Endothelial cell of umbilical vein (primary cell): ENCODE measurements around the gene ZNF804B. TPM values are rescaled to one million over a fixed set of nuclear protein-coding genes. Genes with fewer than 3 reads are reported as not detected.

Experiments used
- BruUV-seq: library from RNA; stranded (reverse); fragments of 400-500 nt; replicated peaks from 2 replicates; lab custom pipeline; 2021; lab: Mats Ljungman, UMichigan
- CTCF ChIA-PET: fragments of 300-600, 350-600 bp; sonication (Branson Sonifier 250); formaldehyde crosslinking; loops from one replicate; lab custom pipeline; 2021; ENCODE audit warnings: antibody characterized with exemption, inconsistent platforms; lab: Charles Lee
- POLR2A ChIA-PET: fragments of 300-600, 350-600 bp; sonication (Branson Sonifier 250); formaldehyde crosslinking; loops from one replicate; lab custom pipeline; 2021; ENCODE audit warnings: antibody characterized with exemption, inconsistent platforms; lab: Charles Lee
- DNase-seq: peaks from one replicate; pipeline ENCODE4 v3.0.0-alpha.2; 2011; ENCODE audit warnings: low read depth, low spot score
- FAIRE-seq: peaks from 2 replicates; lab custom pipeline; 2011; peaks lifted over from hg19 to GRCh38; lab: Jason Lieb, UNC
- H2AFZ ChIP-seq: 2 replicates; pipeline ENCODE4 v1.6.0; 2012; ENCODE audit warnings: low read depth, low read length, control low read depth, inconsistent platforms
- H3K27ac ChIP-seq: 2 replicates; pipeline ENCODE4 v1.5.1; 2011; ENCODE audit warnings: low read depth, mild to moderate bottlenecking, control low read depth, low read length, moderate library complexity; ENCODE audit not compliant: insufficient read depth
- H3K27me3 ChIP-seq, 2 experiments: 2 replicates each; pipeline versions ENCODE4 v1.6.0 to v1.6.1; 2011; ENCODE audit warnings: low read length in 2 of 2, mixed read lengths in 1 of 2; ENCODE audit not compliant: control insufficient read depth in 2 of 2, insufficient read depth in 2 of 2
- H3K36me3 ChIP-seq, 2 experiments: 2 replicates in 1 of 2; 3 replicates in 1 of 2; pipeline ENCODE4 v1.5.1; 2011; ENCODE audit warnings: low read length in 2 of 2, mild to moderate bottlenecking in 1 of 2, moderate library complexity in 1 of 2; ENCODE audit not compliant: control insufficient read depth in 2 of 2, insufficient read depth in 2 of 2; ENCODE audit errors: extremely low read depth in 1 of 2
- H3K4me1 ChIP-seq: 3 replicates; pipeline ENCODE4 v1.5.1; 2011; ENCODE audit warnings: mild to moderate bottlenecking, low read length; ENCODE audit not compliant: control insufficient read depth, insufficient read depth; ENCODE audit errors: extremely low read depth
- H3K4me2 ChIP-seq: 2 replicates; pipeline ENCODE4 v1.6.1; 2011; ENCODE audit warnings: low read length, control low read depth, mixed read lengths; ENCODE audit not compliant: insufficient read depth
- H3K4me3 ChIP-seq, 3 experiments: fragments of 200-600 bp in 1 of 3; sonication (generic), shearing (Covaris generic) in 1 of 3; replicated peaks in 1 of 3; 2 replicates each; pipeline ENCODE4 v1.5.1; 2011 to 2016; ENCODE audit warnings: control low read depth in 3 of 3, low read length in 3 of 3, mild to moderate bottlenecking in 2 of 3, inconsistent platforms in 1 of 3, low read depth in 1 of 3, moderate library complexity in 1 of 3; ENCODE audit not compliant: insufficient read depth in 1 of 3
- H3K79me2 ChIP-seq: 2 replicates; pipeline ENCODE4 v1.6.0; 2012; ENCODE audit warnings: low read length, inconsistent platforms; ENCODE audit not compliant: control insufficient read depth, insufficient read depth
- H3K9ac ChIP-seq: replicated peaks from 2 replicates; pipeline ENCODE3; 2011; ENCODE audit warnings: low read length, control low read depth; ENCODE audit not compliant: insufficient read depth; ENCODE audit errors: extremely low read depth
- H3K9me1 ChIP-seq: replicated peaks from 3 replicates; pipeline ENCODE4 v1.6.0; 2011; ENCODE audit warnings: mild to moderate bottlenecking, low read length; ENCODE audit not compliant: control insufficient read depth, insufficient read depth; ENCODE audit errors: extremely low read depth
- H3K9me3 ChIP-seq: replicated peaks from 2 replicates; pipeline ENCODE4 v1.5.1; 2012; ENCODE audit warnings: low read length, inconsistent platforms; ENCODE audit not compliant: control insufficient read depth, insufficient read depth
- H4K20me1 ChIP-seq: replicated peaks from 2 replicates; pipeline ENCODE3; 2011; ENCODE audit warnings: mild to moderate bottlenecking, low read length; ENCODE audit not compliant: control insufficient read depth, insufficient read depth; ENCODE audit errors: extremely low read depth
- CTCF ChIP-seq, 2 donors: IDR thresholded peaks; 1 replicate in 1 of 2; 2 replicates in 1 of 2; pipeline ENCODE4 v1.5.1; 2011; ENCODE audit warnings: low read length in 2 of 2, mild to moderate bottlenecking in 2 of 2, moderate library complexity in 2 of 2, control low read depth in 1 of 2, inconsistent platforms in 1 of 2, low read depth in 1 of 2; ENCODE audit not compliant: insufficient read depth in 1 of 2; ENCODE audit errors: extremely low read depth in 1 of 2
- EZH2 ChIP-seq: IDR thresholded peaks from 2 replicates; pipeline ENCODE4 v1.6.1; 2012; ENCODE audit warnings: borderline replicate concordance, low read depth, mild to moderate bottlenecking, moderate library complexity, low read length, inconsistent platforms; ENCODE audit not compliant: severe bottlenecking
- FOS ChIP-seq: IDR thresholded peaks from 2 replicates; pipeline ENCODE4 v1.6.1; 2011; ENCODE audit warnings: mild to moderate bottlenecking, low read length, moderate library complexity, borderline replicate concordance; ENCODE audit not compliant: insufficient read depth
- GATA2 ChIP-seq: IDR thresholded peaks from 2 replicates; pipeline ENCODE4 v1.7.0; 2011; ENCODE audit warnings: low read depth, mild to moderate bottlenecking, moderate library complexity, mixed read lengths, low read length; ENCODE audit not compliant: insufficient read length, insufficient read depth
- JUN ChIP-seq: IDR thresholded peaks from 2 replicates; pipeline ENCODE4 v1.6.1; 2011; ENCODE audit warnings: borderline replicate concordance, low read depth; ENCODE audit not compliant: insufficient read length, insufficient read depth
- MYC ChIP-seq: IDR thresholded peaks from one replicate; pipeline ENCODE4 v1.6.1; 2011; ENCODE audit warnings: mild to moderate bottlenecking, low read depth, low read length
- POLR2A ChIP-seq: IDR thresholded peaks from 2 replicates; pipeline ENCODE4 v1.6.1; 2012; ENCODE audit warnings: low read depth, mild to moderate bottlenecking, control low read depth, low read length
- POLR2AphosphoS5 ChIP-seq: IDR thresholded peaks from 2 replicates; pipeline ENCODE4 v1.6.1; 2012; ENCODE audit warnings: low read depth, mild to moderate bottlenecking, control low read depth, low read length, moderate library complexity; ENCODE audit not compliant: insufficient read depth
- dilution Hi-C: fragments of 300-500 bp; cut with MboI; formaldehyde crosslinking; loops from one replicate; pipeline ENCODE4 v1.15.0; 2019; ENCODE audit warnings: low sequenced_read_pairs; ENCODE audit not compliant: extremely low pct_ligation_motif_present
- intact Hi-C: fragments of 100-400 bp; cut with micrococcal nuclease; formaldehyde crosslinking; loops from one replicate; pipeline ENCODE4 v1.10.0; 2022
- polyA plus RNA-seq, 4 experiments: library from polyadenylated mRNA; depleted of rRNA in 3 of 4; stranded (reverse) in 3 of 4; unstranded in 1 of 4; fragments of >200 nt; gene quantifications; 2 replicates each; pipeline versions ENCODE4 v1.2.1 to v1.2.3, GENCODE V29; 2011 to 2012; ENCODE audit warnings: missing spikeins in 1 of 4
- total RNA-seq: library from RNA; stranded (reverse); gene quantifications from 2 replicates; pipeline ENCODE4 v1.2.3, GENCODE V29; 2021
- TF ChIP-seq, protein P1 (sequence below): IDR thresholded peaks from 2 replicates; pipeline ENCODE4 v1.6.1; 2011; ENCODE audit not compliant: insufficient read depth, insufficient read length

ZNF804B gene
- total and polyA plus RNA-seq, 2 donors (not counting 3 experiments of a cell fraction or from before 2014, with no cell fraction given) = not detected

DNA sequence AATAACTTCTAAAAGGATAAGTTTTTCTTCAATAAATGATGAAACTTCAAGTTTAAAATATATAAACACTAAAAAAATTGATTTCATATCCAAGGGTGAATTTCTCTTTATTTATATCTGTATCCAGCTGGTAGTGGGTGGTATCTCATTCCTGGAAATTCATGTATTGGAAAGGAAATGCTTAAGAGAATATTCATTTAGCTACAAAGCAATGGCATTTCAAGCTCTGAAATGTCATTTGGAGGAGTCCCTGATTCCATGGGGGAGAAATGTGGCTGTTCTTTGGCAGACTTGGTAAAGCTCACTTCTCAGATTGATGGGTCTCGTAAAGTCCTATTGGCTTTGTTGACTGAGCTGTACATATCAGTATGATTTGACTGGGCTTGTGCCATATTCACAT, 192.3 kb downstream of the ZNF804B start:
- CTCF ChIA-PET = no interaction called here
- no TSS peak for BruUV-seq

More for the DNA sequence above, 192.3 kb downstream of the ZNF804B start:
- no peaks in the 10 kb centered on the region for H3K79me2 ChIP-seq
- H3K27ac ChIP-seq = no peak overlapping the region
- TF ChIP-seq MYC (no peak), CTCF (IDR thresholded peaks at IDR 0.05; ENCODE audit: extremely low read depth in 1 of 2, insufficient read depth in 1 of 2, low read depth in 1 of 2, low read length in 2 of 2) (no peak), POLR2A (no peak), FOS (no peak), POLR2AphosphoS5 (no peak), GATA2 (no peak), JUN (no peak), EZH2 (no peak)
- TF ChIP-seq, protein P1, sequence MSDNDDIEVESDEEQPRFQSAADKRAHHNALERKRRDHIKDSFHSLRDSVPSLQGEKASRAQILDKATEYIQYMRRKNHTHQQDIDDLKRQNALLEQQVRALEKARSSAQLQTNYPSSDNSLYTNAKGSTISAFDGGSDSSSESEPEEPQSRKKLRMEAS = no peak
- no peak overlapping the region for H3K4me3 ChIP-seq
- intact Hi-C loops = no loop called here
- no peak overlapping the region for H3K4me2 ChIP-seq
- DNase-seq = no peak
- H3K9ac ChIP-seq = no peak overlapping the region
- H3K4me1 ChIP-seq = no peaks in the 10 kb centered on the region
- no peaks in the 10 kb centered on the region for H3K9me1 ChIP-seq
- dilution Hi-C loops = no loop called here
- H2AFZ ChIP-seq = no peak overlapping the region
- POLR2A ChIA-PET = no interaction called here
- no peaks in the 10 kb centered on the region for H3K27me3 ChIP-seq
- H4K20me1 ChIP-seq = no peaks in the 10 kb centered on the region
- H3K9me3 ChIP-seq = no peaks in the 10 kb centered on the region
- no peaks in the 10 kb centered on the region for H3K36me3 ChIP-seq
- FAIRE-seq = no peak
